ENCODE results near the gene GPR37L1.
"Not testable (repeated sequence)": the region's sequence is repeated elsewhere in the genome, so short reads cannot be mapped to it uniquely, and the experiment has no call there.

The GPR37L1 gene

DNA sequence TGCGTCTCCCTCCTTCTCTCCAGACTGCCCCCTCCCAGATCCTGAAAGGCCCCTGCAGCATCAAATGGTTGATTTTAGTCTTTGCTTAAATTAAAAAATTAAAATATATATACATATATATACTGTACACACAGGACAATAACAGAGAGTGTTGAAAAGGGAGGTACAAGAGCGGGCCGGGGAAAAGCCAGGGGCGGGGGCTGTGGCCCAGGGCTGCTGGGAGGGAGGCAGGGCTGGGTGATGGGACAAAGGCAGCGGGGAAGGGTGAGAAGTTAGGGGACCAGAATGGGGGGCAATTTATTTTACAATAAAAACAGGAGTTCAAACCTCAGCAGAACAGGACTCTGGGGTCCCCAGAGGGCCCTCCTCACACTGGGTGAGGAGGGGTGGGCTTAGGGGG lies 11.3 kb downstream of the GPR37L1 start:
- no peak for DNase-seq

DNA sequence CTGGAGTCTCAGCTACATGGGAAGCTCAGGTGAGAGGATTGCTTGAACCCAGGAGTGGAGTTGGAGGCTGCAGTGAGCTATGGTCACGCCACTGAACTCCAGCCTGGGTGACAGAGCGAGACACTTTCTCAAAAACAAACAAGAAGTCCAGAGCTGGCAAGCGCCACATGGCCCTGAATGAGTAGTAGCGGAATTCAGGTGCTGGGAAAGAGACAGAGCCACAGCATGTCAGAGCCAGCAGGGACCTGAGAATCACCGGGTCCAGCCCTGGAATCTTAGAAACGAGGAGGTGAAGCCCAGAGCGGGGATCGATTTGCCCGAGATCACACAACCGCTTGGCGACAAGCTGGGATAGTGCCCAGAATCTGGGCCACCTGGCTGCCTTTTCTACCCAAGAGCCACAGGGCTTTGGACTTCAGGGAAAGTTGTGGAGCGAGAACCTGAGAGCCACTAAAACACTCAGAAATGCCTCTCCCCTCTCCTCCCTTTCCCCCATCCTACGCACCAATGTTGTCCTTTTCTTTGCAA lies 12.0 kb downstream of the GPR37L1 start:
- no peak for DNase-seq

- peak; percentile 52 for DNase-seq
Observed at GRCh38 chr1:202135221-202135721, 12.6 kb downstream of the GPR37L1 start.

- no peak for DNase-seq
Observed at GRCh38 chr1:202140833-202141232, 18.1 kb downstream of the GPR37L1 start.

GRCh38 chr1:202141468-202141867 lies 18.8 kb downstream of the GPR37L1 start:
- not testable (repeated sequence) for DNase-seq

DNA sequence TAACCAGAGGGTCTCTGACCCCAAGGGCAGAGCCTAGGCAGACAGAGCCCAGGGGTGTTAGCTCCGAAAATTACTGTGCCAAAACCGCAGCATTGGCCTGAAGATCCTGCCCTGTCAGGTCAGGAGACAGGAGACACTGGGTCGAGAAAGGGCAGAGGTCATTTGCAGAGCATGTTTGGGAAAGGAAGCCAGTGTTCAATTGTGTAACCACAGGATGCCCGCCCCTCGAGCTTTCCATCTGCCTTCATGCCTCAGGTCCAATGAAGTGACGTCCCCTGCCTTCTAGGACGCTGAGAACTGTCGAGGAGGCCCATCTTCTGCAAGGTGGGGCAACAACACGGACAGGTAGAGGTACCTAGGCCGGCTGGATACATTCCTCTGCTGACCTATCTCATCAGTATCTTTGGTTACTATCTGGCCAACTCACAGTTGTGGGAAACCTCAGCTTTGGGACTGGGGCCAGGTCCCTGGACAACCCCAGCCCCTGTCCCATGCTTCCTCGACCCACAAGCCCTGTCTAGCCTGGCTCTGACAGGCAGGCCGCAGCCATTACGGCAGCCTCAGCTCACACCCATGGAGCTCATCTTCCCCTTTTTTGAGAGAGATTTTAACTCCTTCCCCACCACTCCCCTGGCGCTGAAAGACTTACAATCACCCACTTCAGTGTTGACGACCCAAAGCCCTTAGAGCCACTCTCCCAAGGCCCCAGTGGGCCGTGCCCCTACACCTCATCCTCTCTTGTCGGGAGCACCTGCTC lies 20.5 kb downstream of the GPR37L1 start:
- DNase-seq = no peak

GRCh38 chr1:202143768-202144401 lies 21.2 kb downstream of the GPR37L1 start:
- DNase-seq = peak; percentile 35

GRCh38 chr1:202144402-202145067 lies 21.8 kb downstream of the GPR37L1 start, which contains the start of gene ARL8A:
TSS of gene ARL8A (minus strand) at chr1:202144737. CDS start at chr1:202144572, 165 bp downstream.
- DNase-seq = peak; percentile 74

GRCh38 chr1:202145068-202145743 lies 22.5 kb downstream of the GPR37L1 start:
- DNase-seq = peak; percentile 52

DNA sequence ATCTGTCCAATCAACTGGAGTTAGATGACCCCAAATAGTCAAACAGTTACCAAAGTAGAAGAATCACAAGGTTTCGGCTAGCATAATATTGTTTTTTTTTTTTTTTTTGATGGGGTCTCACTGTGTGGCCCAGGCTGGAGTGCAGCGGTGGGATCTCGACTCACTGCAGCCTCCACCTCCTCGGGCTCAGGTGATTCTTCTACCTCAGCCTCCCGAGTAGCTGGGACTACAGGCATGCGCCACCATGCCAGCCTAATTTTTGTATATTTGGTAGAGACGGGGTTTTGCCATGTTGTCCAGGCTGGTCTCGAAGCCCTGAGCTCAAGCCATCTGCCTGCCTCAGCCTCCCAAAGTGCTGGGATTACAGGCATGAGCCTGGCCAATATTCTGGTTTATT lies 23.0 kb downstream of the GPR37L1 start:
- not testable (repeated sequence) for DNase-seq

GRCh38 chr1:202146279-202146678 lies 23.6 kb downstream of the GPR37L1 start:
- DNase-seq = no peak

- no peak for DNase-seq
Observed at GRCh38 chr1:202146993-202147392, 24.3 kb downstream of the GPR37L1 start.

GRCh38 chr1:202148391-202148790 lies 25.7 kb downstream of the GPR37L1 start:
- DNase-seq = no peak

- no peak for DNase-seq
Observed at GRCh38 chr1:202149566-202149965, 26.8 kb downstream of the GPR37L1 start.

DNA sequence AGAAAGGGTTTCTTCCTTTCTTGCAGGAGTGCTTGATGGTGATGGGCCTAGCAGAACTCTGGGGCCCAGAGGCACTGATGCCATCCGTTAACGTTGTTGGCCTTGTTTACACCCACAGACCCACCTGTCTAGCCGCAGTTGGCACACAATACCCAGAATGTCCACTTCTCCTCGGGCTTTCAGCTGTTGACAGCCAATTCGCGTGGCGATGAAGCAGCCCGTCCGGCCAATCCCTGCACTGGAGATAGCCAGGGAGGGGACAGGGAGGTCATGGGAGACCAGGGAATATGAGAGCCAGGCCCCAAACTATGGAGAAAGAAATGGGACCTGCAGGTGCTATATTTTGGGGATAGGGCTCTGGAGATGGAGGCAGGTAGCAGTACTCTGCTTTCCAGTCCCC lies 27.5 kb downstream of the GPR37L1 start:
- no peak for DNase-seq

DNA sequence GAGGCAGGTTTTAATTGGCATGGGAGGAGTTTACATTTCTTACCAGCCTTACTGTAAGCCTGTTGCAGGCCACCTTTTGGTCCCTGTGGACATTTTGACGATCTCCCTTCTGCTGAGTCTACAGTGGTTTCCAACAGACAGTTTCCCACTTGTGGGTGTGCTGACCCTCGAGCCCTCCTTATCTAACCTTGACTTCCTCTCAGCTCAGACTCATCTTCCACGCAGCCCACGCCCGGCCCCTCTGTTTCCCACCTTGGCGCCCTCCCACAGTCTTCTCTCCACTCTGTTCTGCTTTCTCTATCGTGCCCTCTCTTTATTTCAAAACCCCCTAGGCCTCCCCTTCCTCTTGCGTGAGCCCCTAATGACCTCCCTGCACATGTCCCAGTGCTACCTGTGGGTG lies 27.9 kb downstream of the GPR37L1 start:
- DNase-seq = no peak

- no peak for DNase-seq
Observed at GRCh38 chr1:202151045-202151444, 28.3 kb downstream of the GPR37L1 start.

GRCh38 chr1:202152399-202152798 lies 29.7 kb downstream of the GPR37L1 start:
- no peak for DNase-seq

- no peak for DNase-seq
Observed at GRCh38 chr1:202153284-202153683, 30.6 kb downstream of the GPR37L1 start.

GRCh38 chr1:202154148-202154765 lies 31.5 kb downstream of the GPR37L1 start:
- DNase-seq = no peak

GRCh38 chr1:202154766-202155477 lies 32.2 kb downstream of the GPR37L1 start:
- DNase-seq = peak; percentile 54

All from activated naive CD4-positive, alpha-beta T cell treated with Interleukin-2 at 50 U/mL for 16 hours (primary cell).